HepG2 (cell line): ENCODE data around the gene ODAD4. TPM values are rescaled to one million over a fixed set of nuclear protein-coding genes. Genes with fewer than 3 reads are reported as not detected.

Experiments
- CTCF ChIP-seq: sonication (generic); formaldehyde crosslinking; IDR thresholded peaks from 2 replicates; pipeline ENCODE4 v1.5.0; 2020; ENCODE audit warnings: mild to moderate bottlenecking, missing genetic modification reagents, moderate library complexity
- DPF2 ChIP-seq: sonication (generic); formaldehyde crosslinking; IDR thresholded peaks from 2 replicates; pipeline ENCODE4 v1.4.0; 2020; ENCODE audit warnings: mild to moderate bottlenecking, low read depth, missing genetic modification reagents, borderline replicate concordance
- DRAP1 ChIP-seq: IDR thresholded peaks from 2 replicates; pipeline ENCODE4 v1.6.1; 2016; ENCODE audit warnings: missing genetic modification reagents, missing compliant biosample characterization
- HNRNPLL ChIP-seq: fragments of 200-400 bp; formaldehyde crosslinking; IDR thresholded peaks from 2 replicates; pipeline ENCODE4 v1.6.1; 2017; ENCODE audit warnings: mild to moderate bottlenecking, low read depth, low read length; ENCODE audit not compliant: poor library complexity, severe bottlenecking
- IKZF4 ChIP-seq: sonication (generic); formaldehyde crosslinking; IDR thresholded peaks from 2 replicates; pipeline ENCODE4 v1.5.1; 2020; ENCODE audit warnings: borderline replicate concordance, mild to moderate bottlenecking, low read depth, missing genetic modification reagents; ENCODE audit errors: not compliant biosample characterization
- KAT8 ChIP-seq: IDR thresholded peaks from 2 replicates; pipeline ENCODE4 v1.6.1; 2016; ENCODE audit warnings: missing genetic modification reagents, missing compliant biosample characterization
- MTF1 ChIP-seq: sonication (generic); formaldehyde crosslinking; IDR thresholded peaks from 2 replicates; pipeline ENCODE4 v1.5.0; 2020; ENCODE audit warnings: missing genetic modification reagents
- MTF2 ChIP-seq: sonication (generic); formaldehyde crosslinking; IDR thresholded peaks from 2 replicates; pipeline ENCODE4 v1.5.0; 2020; ENCODE audit warnings: missing genetic modification reagents, borderline replicate concordance
- NCOA2 ChIP-seq: sonication (generic); formaldehyde crosslinking; IDR thresholded peaks from 2 replicates; pipeline ENCODE4 v1.8.0; 2022; ENCODE audit warnings: inconsistent platforms
- NCOR1 ChIP-seq: fragments of 200-600 bp; sonication (generic); IDR thresholded peaks from 2 replicates; pipeline ENCODE4 v1.7.0; 2017; ENCODE audit warnings: antibody characterized with exemption, low read length, borderline replicate concordance
- NFE2L1 ChIP-seq: sonication (generic); formaldehyde crosslinking; IDR thresholded peaks from 2 replicates; pipeline ENCODE4 v1.4.0; 2020; ENCODE audit warnings: missing genetic modification reagents, mild to moderate bottlenecking, borderline replicate concordance
- PRMT3 ChIP-seq: sonication (generic); formaldehyde crosslinking; IDR thresholded peaks from 2 replicates; pipeline ENCODE4 v1.8.1; 2022; ENCODE audit warnings: low read depth, mild to moderate bottlenecking, moderate library complexity, missing genetic modification reagents, borderline replicate concordance
- RFXANK ChIP-seq: IDR thresholded peaks from 2 replicates; pipeline ENCODE4 v1.6.1; 2016
- TBX2 ChIP-seq: sonication (generic); formaldehyde crosslinking; IDR thresholded peaks from 2 replicates; pipeline ENCODE4 v1.5.0; 2020; ENCODE audit warnings: missing genetic modification reagents, mild to moderate bottlenecking, borderline replicate concordance
- TBX3 ChIP-seq: fragments of 450-650 bp; IDR thresholded peaks from 2 replicates; pipeline ENCODE4 v1.6.1; 2017; ENCODE audit warnings: antibody characterized with exemption, mild to moderate bottlenecking, inconsistent platforms, borderline replicate concordance
- TEAD3 ChIP-seq: optimal IDR thresholded peaks from 2 replicates; pipeline ENCODE3; 2016; ENCODE audit warnings: borderline replicate concordance
- TOE1 ChIP-seq: sonication (generic); formaldehyde crosslinking; IDR thresholded peaks from 2 replicates; pipeline ENCODE4 v1.4.0; 2020; ENCODE audit warnings: mild to moderate bottlenecking, missing genetic modification reagents
- ZC3H13 ChIP-seq: sonication (generic); formaldehyde crosslinking; IDR thresholded peaks from 2 replicates; pipeline ENCODE4 v1.8.1; 2023; ENCODE audit warnings: mild to moderate bottlenecking, missing genetic modification reagents, moderate library complexity
- ZNF10 ChIP-seq: sonication (generic); formaldehyde crosslinking; IDR thresholded peaks from 2 replicates; pipeline ENCODE4 v1.4.0; 2020; ENCODE audit warnings: mild to moderate bottlenecking, low read depth, missing genetic modification reagents, borderline replicate concordance
- ZNF230 ChIP-seq: sonication (generic); formaldehyde crosslinking; IDR thresholded peaks from 2 replicates; pipeline ENCODE4 v1.4.0; 2020; ENCODE audit warnings: mild to moderate bottlenecking, missing genetic modification reagents
- ZNF251 ChIP-seq: sonication (generic); formaldehyde crosslinking; IDR thresholded peaks from 2 replicates; pipeline ENCODE4 v1.9.0; 2021; ENCODE audit warnings: mild to moderate bottlenecking, missing genetic modification reagents
- ZNF503 ChIP-seq: sonication (generic); formaldehyde crosslinking; IDR thresholded peaks from 2 replicates; pipeline ENCODE4 v1.4.0; 2020; ENCODE audit warnings: missing genetic modification reagents
- ZNF530 ChIP-seq: sonication (generic); formaldehyde crosslinking; IDR thresholded peaks from 2 replicates; pipeline ENCODE4 v1.5.0; 2020; ENCODE audit warnings: low read depth, mild to moderate bottlenecking, missing genetic modification reagents
- ZNF589 ChIP-seq: sonication (generic); formaldehyde crosslinking; conservative IDR thresholded peaks from 2 replicates; pipeline ENCODE4 v1.8.0; 2022; ENCODE audit warnings: mild to moderate bottlenecking, moderate library complexity, missing genetic modification reagents
- ZNF674 ChIP-seq: sonication (generic); formaldehyde crosslinking; IDR thresholded peaks from 2 replicates; pipeline ENCODE4 v1.5.0; 2020; ENCODE audit warnings: low read depth, mild to moderate bottlenecking, missing genetic modification reagents
- ZSCAN22 ChIP-seq: sonication (generic); formaldehyde crosslinking; IDR thresholded peaks from 2 replicates; pipeline ENCODE4 v1.4.0; 2020; ENCODE audit warnings: mild to moderate bottlenecking, missing genetic modification reagents
- polyA plus RNA-seq, 8 experiments: library from polyadenylated mRNA; depleted of rRNA in 3 of 8; stranded (reverse) in 7 of 8; unstranded in 1 of 8; fragments of >200 nt; fragmentation: Illumina TruSeq in 4 of 8; extraction: Trizol in 4 of 8; gene quantifications; 2 replicates each; pipeline versions ENCODE4 v1.2.1 to v1.2.3, GENCODE V29; 2011 to 2016; ENCODE audit warnings: low read depth in 4 of 8, missing spikeins in 1 of 8, mixed read lengths in 1 of 8; ENCODE audit not compliant: insufficient read depth in 1 of 8
- total RNA-seq, 5 experiments: library from RNA; depleted of rRNA; stranded (reverse); fragments of >200 nt; fragmentation: Illumina TruSeq; extraction: Trizol; gene quantifications; 2 replicates each; pipeline ENCODE4 v1.2.3, GENCODE V29; 2016; ENCODE audit warnings: low read depth in 1 of 5

ODAD4 gene
- total and polyA plus RNA-seq, 2 of the 13 experiments (the other 11 are each of a cell fraction or from before 2014, with no cell fraction given) = 0.48 to 0.53 TPM

- TF ChIP-seq NCOA2 (CRISPR knock-in tag) (peak; percentile 66; the same call in 1 of the 2 replicates), ZSCAN22 (no peak), ZNF503 (CRISPR knock-in tag) (peak; percentile 58; the same call in 1 of the 2 replicates), NFE2L1 (CRISPR knock-in tag) (no peak), TEAD3 (CRISPR knock-in tag) (peak; percentile 96), HNRNPLL (no peak), ZNF674 (CRISPR knock-in tag) (no peak), PRMT3 (CRISPR knock-in tag) (no peak), TBX2 (peak; percentile 92), ZNF10 (CRISPR knock-in tag) (no peak), RFXANK (CRISPR knock-in tag) (no peak), MTF2 (CRISPR knock-in tag) (no peak), MTF1 (CRISPR knock-in tag) (no peak), TBX3 (0 out of 2 replicates have a peak, but pooled peaks have one; percentile 39), NCOR1 (peak; percentile 67; the same call in 1 of the 2 replicates), IKZF4 (peak; percentile 51), DPF2 (CRISPR knock-in tag) (no peak; the same call in 1 of the 2 replicates), CTCF (peak; percentile 58), ZNF230 (CRISPR knock-in tag) (peak; percentile 85), ZNF251 (CRISPR knock-in tag) (no peak), DRAP1 (CRISPR knock-in tag) (peak; percentile 82), KAT8 (CRISPR knock-in tag) (peak; percentile 77), ZNF530 (CRISPR knock-in tag) (no peak), ZC3H13 (peak; percentile 30; the same call in 1 of the 2 replicates), TOE1 (CRISPR knock-in tag) (0 out of 2 replicates have a peak, but pooled peaks have one; percentile 69), ZNF589 (CRISPR knock-in tag) (no peak; the same call in 1 of the 2 replicates)
These were observed 22.5 kb upstream of the ODAD4 start (continued) for GRCh38 chr17:41907633-41908539.
